Keratinocyte (primary cell): ENCODE results near the gene EIF3B. TPM values are rescaled to one million over a fixed set of nuclear protein-coding genes. Genes with fewer than 3 reads are reported as not detected.

ENCODE experiments used
- DNase-seq: peaks from one replicate; pipeline ENCODE4 v3.0.0-alpha.2; 2011; ENCODE audit warnings: low read depth, missing footprints, low spot score
- FAIRE-seq: peaks from 2 replicates; lab custom pipeline; 2011; peaks lifted over from hg19 to GRCh38; lab: Jason Lieb, UNC
- H2AFZ ChIP-seq: 2 replicates; pipeline ENCODE4 v1.6.0; 2012; ENCODE audit warnings: low read length, control low read depth, inconsistent platforms; ENCODE audit not compliant: control insufficient read depth
- H3K27ac ChIP-seq: 2 replicates; pipeline ENCODE4 v1.5.1; 2011; ENCODE audit warnings: low read length; ENCODE audit not compliant: control insufficient read depth, insufficient read depth
- H3K27me3 ChIP-seq: 3 replicates; pipeline ENCODE4 v1.6.0; 2011; ENCODE audit warnings: low read length; ENCODE audit not compliant: control insufficient read depth, insufficient read depth; ENCODE audit errors: extremely low read depth
- H3K36me3 ChIP-seq, 2 experiments: 2 replicates in 1 of 2; 3 replicates in 1 of 2; pipeline ENCODE4 v1.5.1; 2011; ENCODE audit warnings: low read length in 2 of 2, mild to moderate bottlenecking in 1 of 2; ENCODE audit not compliant: control insufficient read depth in 2 of 2, insufficient read depth in 2 of 2; ENCODE audit errors: extremely low read depth in 1 of 2
- H3K4me1 ChIP-seq: 3 replicates; pipeline ENCODE4 v1.5.1; 2011; ENCODE audit warnings: low read length; ENCODE audit not compliant: control insufficient read depth, insufficient read depth; ENCODE audit errors: extremely low read depth
- H3K4me2 ChIP-seq: 3 replicates; pipeline ENCODE4 v1.6.0; 2011; ENCODE audit warnings: low read depth, low read length; ENCODE audit not compliant: control insufficient read depth, insufficient read depth; ENCODE audit errors: extremely low read depth
- H3K4me3 ChIP-seq, 3 experiments: fragments of 200-600 bp in 1 of 3; sonication (generic) in 1 of 3; 2 replicates in 2 of 3; 3 replicates in 1 of 3; pipeline ENCODE4 v1.5.1; 2011 to 2016; ENCODE audit warnings: low read length in 3 of 3, mild to moderate bottlenecking in 3 of 3, control low read depth in 2 of 3, inconsistent platforms in 1 of 3, low read depth in 1 of 3, mixed read lengths in 1 of 3, mixed run types in 1 of 3, moderate library complexity in 1 of 3; ENCODE audit not compliant: control insufficient read depth in 2 of 3, insufficient read depth in 2 of 3; ENCODE audit errors: extremely low read depth in 1 of 3
- H3K79me2 ChIP-seq: 2 replicates; pipeline ENCODE4 v1.6.0; 2012; ENCODE audit warnings: low read length; ENCODE audit not compliant: control insufficient read depth, insufficient read depth
- H3K9ac ChIP-seq: 3 replicates; pipeline ENCODE4 v1.6.0; 2011; ENCODE audit warnings: low read length; ENCODE audit not compliant: control insufficient read depth, insufficient read depth; ENCODE audit errors: extremely low read depth
- H3K9me1 ChIP-seq: 3 replicates; pipeline ENCODE4 v1.6.0; 2011; ENCODE audit warnings: low read length; ENCODE audit not compliant: control insufficient read depth, insufficient read depth; ENCODE audit errors: extremely low read depth
- H3K9me3 ChIP-seq: 2 replicates; pipeline ENCODE4 v1.5.1; 2012; ENCODE audit warnings: low read depth, low read length; ENCODE audit not compliant: control insufficient read depth
- H4K20me1 ChIP-seq: 3 replicates; pipeline ENCODE4 v1.6.0; 2011; ENCODE audit warnings: low read length; ENCODE audit not compliant: control insufficient read depth, insufficient read depth; ENCODE audit errors: extremely low read depth
- EZH2 ChIP-seq: IDR thresholded peaks from one replicate; pipeline ENCODE4 v1.6.1; 2012; ENCODE audit warnings: inconsistent platforms, mild to moderate bottlenecking, low read length, moderate library complexity
- dilution Hi-C: fragments of 300-500 bp; cut with MboI; formaldehyde crosslinking; loops from one replicate; pipeline ENCODE4 v1.7.0; 2020; ENCODE audit warnings: low sequenced_read_pairs; ENCODE audit not compliant: extremely low pct_ligation_motif_present
- polyA plus RNA-seq, 5 experiments: library from polyadenylated mRNA; depleted of rRNA in 3 of 5; stranded (reverse) in 3 of 5; stranded (forward) in 1 of 5; unstranded in 1 of 5; fragments of >200 nt; gene quantifications; 1 replicate in 1 of 5; 2 replicates in 3 of 5; 3 replicates in 1 of 5; pipeline versions ENCODE4 v1.2.1 to v1.2.3, GENCODE V29; 2011 to 2012; ENCODE audit warnings: missing spikeins in 2 of 5, low read depth in 1 of 5, low replicate concordance in 1 of 5
- TF ChIP-seq, protein P1 (sequence below), 3 experiments: IDR thresholded peaks in 1 of 3; conservative IDR thresholded peaks in 1 of 3; optimal IDR thresholded peaks in 1 of 3; 2 replicates in 2 of 3; 3 replicates in 1 of 3; pipeline versions ENCODE3 to v1.5.1; 2011; ENCODE audit warnings: low read length in 3 of 3, mild to moderate bottlenecking in 3 of 3, moderate library complexity in 2 of 3, control low read depth in 1 of 3, inconsistent platforms in 1 of 3; ENCODE audit not compliant: insufficient read depth in 2 of 3; ENCODE audit errors: extremely low read depth in 1 of 3

Gene EIF3B
- polyA plus RNA-seq, 1 donor (not counting 4 experiments of a cell fraction or from before 2014, with no cell fraction given), result 169 TPM

DNA sequence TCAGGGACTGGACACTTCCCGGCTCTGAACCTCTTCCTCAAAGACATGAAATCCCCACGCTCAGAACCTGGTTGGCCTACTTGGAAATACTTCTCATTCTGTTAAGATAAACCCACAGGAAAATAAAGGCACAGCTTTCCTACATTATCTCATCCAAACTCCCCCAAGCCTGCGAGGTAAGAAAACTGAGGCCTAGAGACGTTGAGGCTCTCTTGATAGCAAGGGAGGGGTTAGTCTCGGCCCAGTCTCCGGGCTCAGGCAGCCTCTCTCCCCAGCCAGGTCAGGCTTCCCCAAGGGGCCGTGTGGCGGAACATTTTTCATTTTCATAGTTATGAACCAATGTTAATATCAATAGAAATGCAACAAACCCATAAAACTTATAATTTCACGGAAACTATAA lies 4.6 kb upstream of the EIF3B start:
- H3K4me2 ChIP-seq, result no peak overlapping the region
- no peaks in the 10 kb centered on the region for H4K20me1 ChIP-seq
- dilution Hi-C loops, result no loop called here
- no peak for FAIRE-seq
- no peak overlapping the region for H3K4me3 ChIP-seq
- no peak for TF ChIP-seq EZH2
- TF ChIP-seq, protein P1, sequence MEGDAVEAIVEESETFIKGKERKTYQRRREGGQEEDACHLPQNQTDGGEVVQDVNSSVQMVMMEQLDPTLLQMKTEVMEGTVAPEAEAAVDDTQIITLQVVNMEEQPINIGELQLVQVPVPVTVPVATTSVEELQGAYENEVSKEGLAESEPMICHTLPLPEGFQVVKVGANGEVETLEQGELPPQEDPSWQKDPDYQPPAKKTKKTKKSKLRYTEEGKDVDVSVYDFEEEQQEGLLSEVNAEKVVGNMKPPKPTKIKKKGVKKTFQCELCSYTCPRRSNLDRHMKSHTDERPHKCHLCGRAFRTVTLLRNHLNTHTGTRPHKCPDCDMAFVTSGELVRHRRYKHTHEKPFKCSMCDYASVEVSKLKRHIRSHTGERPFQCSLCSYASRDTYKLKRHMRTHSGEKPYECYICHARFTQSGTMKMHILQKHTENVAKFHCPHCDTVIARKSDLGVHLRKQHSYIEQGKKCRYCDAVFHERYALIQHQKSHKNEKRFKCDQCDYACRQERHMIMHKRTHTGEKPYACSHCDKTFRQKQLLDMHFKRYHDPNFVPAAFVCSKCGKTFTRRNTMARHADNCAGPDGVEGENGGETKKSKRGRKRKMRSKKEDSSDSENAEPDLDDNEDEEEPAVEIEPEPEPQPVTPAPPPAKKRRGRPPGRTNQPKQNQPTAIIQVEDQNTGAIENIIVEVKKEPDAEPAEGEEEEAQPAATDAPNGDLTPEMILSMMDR (optimal IDR thresholded peaks at IDR 0.05 in 1 of 3, IDR thresholded peaks at IDR 0.05 in 1 of 3, conservative IDR thresholded peaks at IDR 0.05 in 1 of 3; ENCODE audit: extremely low read depth in 1 of 3, insufficient read depth in 2 of 3, low read length in 3 of 3), result no peak
- peaks cover 0 to 5% of the 10 kb centered on the region in 2 experiments for H3K36me3 ChIP-seq
- peaks cover 8% of the 10 kb centered on the region for H3K79me2 ChIP-seq
- DNase-seq, result no peak
- H3K9ac ChIP-seq, result no peak overlapping the region
- H3K4me1 ChIP-seq, result peaks cover 3% of the 10 kb centered on the region
- no peaks in the 10 kb centered on the region for H3K9me3 ChIP-seq
- H3K9me1 ChIP-seq, result no peaks in the 10 kb centered on the region
- H3K27ac ChIP-seq, result no peak overlapping the region
- H3K27me3 ChIP-seq, result no peaks in the 10 kb centered on the region
- H2AFZ ChIP-seq, result no peak overlapping the region

DNA sequence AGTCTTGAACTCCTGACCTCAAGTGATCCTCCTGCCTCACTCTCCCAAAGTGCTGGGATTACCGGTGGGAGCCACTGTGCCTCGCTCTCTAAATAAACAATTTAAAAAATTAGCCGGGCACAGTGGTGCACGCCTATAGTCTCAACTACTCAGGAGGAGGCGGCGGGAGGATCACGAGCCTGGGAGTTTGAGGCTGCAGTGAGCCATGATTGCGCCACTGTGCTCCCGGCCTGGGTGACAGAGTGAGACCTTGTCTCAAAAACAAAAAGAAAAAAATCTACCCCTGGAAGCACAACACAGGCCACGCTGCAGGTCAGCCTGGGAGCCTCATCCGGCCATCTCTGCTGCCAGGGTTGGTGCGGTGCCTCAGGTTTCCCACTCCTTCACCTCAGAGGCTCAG lies 3.8 kb upstream of the EIF3B start:
- H3K4me1 ChIP-seq, result peaks cover 4% of the 10 kb centered on the region
- H3K27me3 ChIP-seq, result no peaks in the 10 kb centered on the region
- peaks cover 0 to 5% of the 10 kb centered on the region in 2 experiments for H3K36me3 ChIP-seq
- H3K4me3 ChIP-seq, result no peak overlapping the region
- DNase-seq, result no peak
- H4K20me1 ChIP-seq, result no peaks in the 10 kb centered on the region
- no peak for TF ChIP-seq EZH2
- TF ChIP-seq, protein P1 (optimal IDR thresholded peaks at IDR 0.05 in 1 of 3, IDR thresholded peaks at IDR 0.05 in 1 of 3, conservative IDR thresholded peaks at IDR 0.05 in 1 of 3; ENCODE audit: extremely low read depth in 1 of 3, insufficient read depth in 2 of 3, low read length in 3 of 3), result no peak
- H2AFZ ChIP-seq, result no peak overlapping the region
- no peak overlapping the region for H3K27ac ChIP-seq
- H3K4me2 ChIP-seq, result no peak overlapping the region
- no peak for FAIRE-seq
- H3K9me1 ChIP-seq, result no peaks in the 10 kb centered on the region
- H3K9ac ChIP-seq, result no peak overlapping the region
- dilution Hi-C loops, result no loop called here
- H3K79me2 ChIP-seq, result peaks cover 17% of the 10 kb centered on the region
- no peaks in the 10 kb centered on the region for H3K9me3 ChIP-seq
